IMR-90 (cell line): ENCODE results near the gene CABP7.

Experiments used
- CEBPB ChIP-seq: IDR thresholded peaks from 2 replicates; pipeline ENCODE4 v1.6.1; 2012; ENCODE audit warnings: low read depth, low read length, improper control_type of control experiment
- CHD1 ChIP-seq: IDR thresholded peaks from 2 replicates; pipeline ENCODE4 v1.6.1; 2012; ENCODE audit warnings: low read depth, low read length, improper control_type of control experiment
- FOS ChIP-seq: fragments of 150-350 bp; IDR thresholded peaks from 2 replicates; pipeline ENCODE4 v1.6.1; 2016; ENCODE audit warnings: low read depth, low read length
- MAFK ChIP-seq: IDR thresholded peaks from 2 replicates; pipeline ENCODE4 v1.6.1; 2012; ENCODE audit warnings: low read depth, low read length, improper control_type of control experiment
- MAZ ChIP-seq: IDR thresholded peaks from 2 replicates; pipeline ENCODE4 v1.6.1; 2012; ENCODE audit warnings: low read depth, mild to moderate bottlenecking, low read length, improper control_type of control experiment, moderate library complexity, borderline replicate concordance
- MXI1 ChIP-seq: IDR thresholded peaks from 2 replicates; pipeline ENCODE4 v1.6.1; 2012; ENCODE audit warnings: low read depth, mild to moderate bottlenecking, low read length, moderate library complexity, borderline replicate concordance
- NFE2L2 ChIP-seq: fragments of 150-350 bp; IDR thresholded peaks from 2 replicates; pipeline ENCODE4 v1.6.1; 2016; ENCODE audit warnings: low read depth, mild to moderate bottlenecking, low read length
- POLR2A ChIP-seq: IDR thresholded peaks from 2 replicates; pipeline ENCODE4 v1.6.1; 2012; ENCODE audit warnings: mild to moderate bottlenecking, low read depth, low read length
- RAD21 ChIP-seq: IDR thresholded peaks from 2 replicates; pipeline ENCODE4 v1.6.1; 2012; ENCODE audit warnings: low read length, improper control_type of control experiment
- RCOR1 ChIP-seq: IDR thresholded peaks from 2 replicates; pipeline ENCODE4 v1.6.1; 2012; ENCODE audit warnings: mild to moderate bottlenecking, low read length, improper control_type of control experiment; ENCODE audit not compliant: insufficient replicate concordance
- RFX5 ChIP-seq: IDR thresholded peaks from 2 replicates; pipeline ENCODE4 v1.8.0; 2012; ENCODE audit warnings: low read depth, mild to moderate bottlenecking, low read length, moderate library complexity
- SMC3 ChIP-seq: fragments of 150-350 bp; IDR thresholded peaks from 2 replicates; pipeline ENCODE4 v1.6.1; 2016; ENCODE audit warnings: low read depth, mild to moderate bottlenecking, antibody characterized with exemption, low read length, moderate library complexity
- USF2 ChIP-seq: fragments of 150-350 bp; IDR thresholded peaks from 2 replicates; pipeline ENCODE4 v1.6.1; 2017; ENCODE audit warnings: mild to moderate bottlenecking, antibody characterized with exemption, low read length, low read depth
- TF ChIP-seq, protein P1 (sequence below): conservative IDR thresholded peaks from 2 replicates; pipeline ENCODE4 v1.5.1; 2012; ENCODE audit warnings: mild to moderate bottlenecking, low read depth, low read length, improper control_type of control experiment

- TF ChIP-seq, protein P1, sequence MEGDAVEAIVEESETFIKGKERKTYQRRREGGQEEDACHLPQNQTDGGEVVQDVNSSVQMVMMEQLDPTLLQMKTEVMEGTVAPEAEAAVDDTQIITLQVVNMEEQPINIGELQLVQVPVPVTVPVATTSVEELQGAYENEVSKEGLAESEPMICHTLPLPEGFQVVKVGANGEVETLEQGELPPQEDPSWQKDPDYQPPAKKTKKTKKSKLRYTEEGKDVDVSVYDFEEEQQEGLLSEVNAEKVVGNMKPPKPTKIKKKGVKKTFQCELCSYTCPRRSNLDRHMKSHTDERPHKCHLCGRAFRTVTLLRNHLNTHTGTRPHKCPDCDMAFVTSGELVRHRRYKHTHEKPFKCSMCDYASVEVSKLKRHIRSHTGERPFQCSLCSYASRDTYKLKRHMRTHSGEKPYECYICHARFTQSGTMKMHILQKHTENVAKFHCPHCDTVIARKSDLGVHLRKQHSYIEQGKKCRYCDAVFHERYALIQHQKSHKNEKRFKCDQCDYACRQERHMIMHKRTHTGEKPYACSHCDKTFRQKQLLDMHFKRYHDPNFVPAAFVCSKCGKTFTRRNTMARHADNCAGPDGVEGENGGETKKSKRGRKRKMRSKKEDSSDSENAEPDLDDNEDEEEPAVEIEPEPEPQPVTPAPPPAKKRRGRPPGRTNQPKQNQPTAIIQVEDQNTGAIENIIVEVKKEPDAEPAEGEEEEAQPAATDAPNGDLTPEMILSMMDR: no peak
- TF ChIP-seq POLR2A (no peak), SMC3 (no peak), MAZ (no peak), RFX5 (no peak), NFE2L2 (no peak), CEBPB (no peak), USF2 (no peak), MAFK (no peak), RAD21 (no peak), FOS (no peak), RCOR1 (no peak), MXI1 (no peak), CHD1 (no peak)
Observed at GRCh38 chr22:29718949-29719898, 579 bp upstream of the CABP7 start.
